Prostate gland (tissue), 2 donors: Measurements from ENCODE around the gene POTEG. TPM values are rescaled to one million over a fixed set of nuclear protein-coding genes. Genes with fewer than 3 reads are reported as not detected.
"Not testable (repeated sequence)": the region's sequence is repeated elsewhere in the genome, so short reads cannot be mapped to it uniquely, and the experiment has no call there.

Experiments used
- DNase-seq: peaks from one replicate; pipeline ENCODE4 v3.0.0-alpha.2; 2019; ENCODE audit warnings: low spot score
- H3K27ac ChIP-seq, 2 donors: fragments of 200-600 bp; sonication (generic); 2 replicates each; pipeline ENCODE4 v1.5.1; 2017 to 2019
- H3K27me3 ChIP-seq: fragments of 200-600 bp; sonication (generic); replicated peaks from 2 replicates; pipeline ENCODE4 v1.5.1; 2019; ENCODE audit not compliant: insufficient read depth
- H3K36me3 ChIP-seq, 2 donors: fragments of 200-600 bp; sonication (generic); 1 replicate in 1 of 2; 2 replicates in 1 of 2; pipeline versions ENCODE4 v1.5.1 to v1.8.1; 2017 to 2019
- H3K4me1 ChIP-seq: fragments of 200-600 bp; sonication (generic); replicated peaks from 2 replicates; pipeline ENCODE4 v1.5.1; 2019
- H3K4me3 ChIP-seq, 2 donors: fragments of 200-600 bp; sonication (generic); 2 replicates each; pipeline ENCODE4 v1.5.1; 2017 to 2019
- H3K9me3 ChIP-seq: fragments of 200-600 bp; sonication (generic); 2 replicates; pipeline ENCODE4 v1.5.1; 2017
- WGBS: methylation state at CpG from one replicate; pipeline ENCODE4 v1.1.5; 2018; 5-methylcytosine and 5-hydroxymethylcytosine counted together
- intact Hi-C: fragments of 100-400 bp; cut with DNase I; formaldehyde crosslinking; loops from one replicate; pipeline ENCODE4 v1.14.2; 2022
- small RNA-seq, 2 donors: library from RNA; depleted of rRNA; stranded (forward); fragments of <200 nt; gene quantifications; one replicate each; pipeline ENCODE3, GENCODE V24; 2016
- total RNA-seq, 2 donors: library from RNA; depleted of rRNA; stranded (reverse); fragments of >200 nt; gene quantifications; one replicate each; pipeline ENCODE4 v1.1.0, GENCODE V29; 2016

POTEG gene
- total RNA-seq, 2 donors from 2014 or later: 42.6 to 234 TPM

DNA sequence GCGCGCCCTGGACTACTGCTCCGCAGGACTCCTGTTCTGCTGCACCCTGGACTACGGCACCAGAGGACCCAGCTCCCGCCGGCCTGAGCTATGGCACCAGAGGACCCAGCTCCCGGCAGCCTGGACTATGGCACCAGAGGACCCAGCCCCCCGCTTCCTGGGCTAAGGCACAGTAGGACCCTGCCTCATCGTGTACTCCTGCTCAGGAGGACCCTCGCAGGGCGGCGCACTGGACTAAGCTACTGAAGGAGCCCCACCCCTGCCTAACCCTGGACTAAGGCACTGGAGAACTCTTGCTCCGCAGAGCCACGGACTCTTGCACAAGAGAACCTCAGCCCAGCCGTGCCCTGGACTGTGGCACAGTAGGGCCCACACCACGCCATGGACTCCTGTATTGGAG is 71.3 kb downstream of the POTEG start:
- H3K36me3 ChIP-seq, H3K9me3 ChIP-seq, H3K27ac ChIP-seq, DNase-seq, H3K4me1 ChIP-seq, H3K4me3 ChIP-seq, intact Hi-C loops, H3K27me3 ChIP-seq: not testable (repeated sequence)
- WGBS: no CpG with 5 or more reads among the region's 16 CpGs

DNA sequence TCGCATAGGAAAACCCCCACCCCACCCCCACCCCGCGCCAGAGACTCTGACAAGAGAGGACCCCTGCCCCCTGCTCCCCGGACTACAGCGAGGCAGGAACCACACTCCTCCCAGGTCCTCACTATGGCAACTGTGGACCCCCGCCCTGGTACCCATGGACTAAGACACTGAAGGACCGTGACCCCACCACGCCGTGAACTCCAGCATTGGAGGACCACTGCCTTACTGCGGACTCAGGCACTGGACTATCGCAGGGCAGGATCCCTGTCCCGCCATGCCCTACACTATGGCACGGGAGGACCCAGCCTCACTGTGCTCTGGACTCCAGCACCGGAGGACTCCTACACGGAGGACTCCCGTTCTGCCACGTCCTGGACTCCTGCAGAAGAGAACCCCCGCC is 71.8 kb downstream of the POTEG start:
- H3K36me3 ChIP-seq, intact Hi-C loops, DNase-seq, H3K9me3 ChIP-seq, H3K27me3 ChIP-seq, H3K4me1 ChIP-seq, H3K27ac ChIP-seq, H3K4me3 ChIP-seq: not testable (repeated sequence)
- 88% methylated on average over 10 of the region's 18 CpGs for WGBS

DNA sequence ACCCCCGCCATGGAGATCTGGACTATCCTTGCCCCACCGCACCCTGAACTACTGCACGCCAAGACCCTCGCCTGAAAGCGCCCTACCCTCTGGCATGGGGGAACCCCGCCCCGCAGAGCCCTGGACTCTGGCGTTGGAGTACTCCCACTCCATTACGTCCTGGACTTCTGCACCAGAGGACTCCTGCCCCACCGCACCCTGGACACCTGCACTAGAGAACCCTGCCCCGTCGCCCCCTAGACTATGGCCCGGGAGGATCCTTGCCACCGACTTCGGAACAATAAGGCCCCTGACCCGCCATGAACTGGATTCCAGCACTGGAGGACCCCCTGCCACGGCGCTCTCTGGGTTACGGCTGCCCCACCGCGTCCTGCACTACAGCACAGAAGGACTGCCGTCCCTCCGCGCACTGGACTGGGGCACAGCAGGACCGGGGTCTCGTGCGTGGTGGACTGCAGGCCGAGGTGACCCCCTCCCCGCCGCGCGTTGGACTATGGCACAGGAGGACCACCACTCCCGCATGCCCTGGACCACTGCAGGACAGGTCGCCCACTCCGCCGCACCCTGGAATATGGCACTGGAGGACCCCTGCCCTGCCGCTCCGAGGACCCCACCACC is 72.4 kb downstream of the POTEG start:
- H3K4me1 ChIP-seq, DNase-seq, H3K9me3 ChIP-seq, H3K27me3 ChIP-seq, H3K36me3 ChIP-seq, intact Hi-C loops, H3K4me3 ChIP-seq, H3K27ac ChIP-seq: not testable (repeated sequence)
- WGBS: 94% methylated on average over 10 of the region's 38 CpGs

DNA sequence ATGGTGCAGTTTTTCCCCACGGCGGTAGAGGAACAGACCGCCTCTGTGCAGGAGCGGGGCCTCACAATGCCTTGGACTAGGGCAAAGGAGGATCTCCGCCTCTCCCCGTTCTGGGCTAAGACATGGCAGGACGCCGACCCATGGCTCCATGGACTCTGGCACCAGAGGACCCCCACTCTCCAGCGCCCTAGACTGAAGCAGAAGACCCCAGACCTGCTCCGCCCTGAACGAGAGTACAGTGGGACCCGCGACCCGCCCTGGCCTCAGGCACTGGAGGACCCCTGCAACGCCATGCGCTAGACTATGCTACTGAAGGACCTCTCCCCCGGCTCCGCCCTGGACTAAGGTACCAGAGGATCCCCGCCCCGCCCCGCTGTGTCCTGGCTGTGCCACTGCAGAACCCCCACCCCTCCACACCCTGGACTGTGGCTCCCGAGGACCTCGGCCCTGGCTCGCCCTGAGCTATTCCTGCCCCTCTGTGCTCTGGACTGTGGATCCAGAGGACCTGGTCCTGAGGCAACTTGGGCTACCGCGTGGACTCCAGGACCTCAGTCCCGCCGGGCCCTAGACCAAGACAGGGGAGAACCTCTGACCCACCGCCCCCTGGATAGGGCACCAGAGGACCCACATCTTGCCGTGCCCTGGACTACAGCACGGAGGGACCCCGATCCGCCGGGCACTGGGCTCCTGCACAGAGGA is 73.1 kb downstream of the POTEG start:
- intact Hi-C loops, DNase-seq: not testable (repeated sequence)

More for the DNA sequence above, 73.1 kb downstream of the POTEG start:
- not testable (repeated sequence) for H3K27me3 ChIP-seq, H3K27ac ChIP-seq, H3K36me3 ChIP-seq, H3K9me3 ChIP-seq, H3K4me1 ChIP-seq, H3K4me3 ChIP-seq
- WGBS: 98% methylated on average over 10 of the region's 34 CpGs

Small RNA genes lying within 50 kb of the gene (small RNA-seq; reads per million reads assigned to genes)
- gene RNU6-1268P: 0 reads per million in 2 donors
